ENCODE results near the gene SRMS. TPM values are rescaled to one million over a fixed set of nuclear protein-coding genes. Genes with fewer than 3 reads are reported as not detected.

Gene SRMS
- total and polyA plus RNA-seq, 2 donors (not counting 1 experiment from before 2014, with no cell fraction given), result 0.17 to 0.54 TPM

GRCh38 chr20:63494084-63494419 is 53.5 kb downstream of the SRMS start:
- H3K4me1 Mint-ChIP-seq, result peaks cover 7% of the 10 kb centered on the region
- no peak overlapping the region for H3K27ac ChIP-seq (ENCODE audit: low read length in 2 of 2)
- no peak overlapping the region for H2AFZ ChIP-seq (ENCODE audit: insufficient read depth, low read depth, low read length, poor library complexity, severe bottlenecking)
- H3K9ac ChIP-seq (ENCODE audit: low read length), result no peak overlapping the region
- no peak overlapping the region for H3K4me2 ChIP-seq (replicated peaks; ENCODE audit: low read depth, low read length, poor library complexity, severe bottlenecking)
- peaks cover 14 to 19% of the 10 kb centered on the region in 2 donors for H3K4me1 ChIP-seq (ENCODE audit: control insufficient read depth in 2 of 2, insufficient read depth in 2 of 2, low read length in 2 of 2)
- H3K27ac Mint-ChIP-seq, result no peak overlapping the region
- H3K9me3 Mint-ChIP-seq (ENCODE audit: insufficient read depth), result peaks cover 2% of the 10 kb centered on the region
- POLR2A ChIA-PET, result no interaction called here
- H3K79me2 ChIP-seq (ENCODE audit: control insufficient read depth, insufficient read depth, low read length), result no peaks in the 10 kb centered on the region
- H3K9me3 ChIP-seq (ENCODE audit: control extremely low read depth in 1 of 3, control insufficient read depth in 2 of 3, insufficient read depth in 1 of 3, low read length in 2 of 3), result peaks cover 0 to 5% (median 0%) of the 10 kb centered on the region in 3 donors
- DNase-seq (no peak), ATAC-seq (ENCODE audit: low read depth) (no peak)
- no peaks in the 10 kb centered on the region for H3K36me3 ChIP-seq (replicated peaks in 1 of 2; ENCODE audit: control extremely low read depth in 1 of 2, control insufficient read depth in 1 of 2, extremely low read depth in 1 of 2, insufficient read depth in 2 of 2, low read length in 1 of 2)
- peaks cover 11% of the 10 kb centered on the region for H3K27me3 Mint-ChIP-seq
- no peak overlapping the region for H3K4me3 ChIP-seq (ENCODE audit: control extremely low read depth in 1 of 5, extremely low read depth in 1 of 5, insufficient read depth in 1 of 5, low read depth in 2 of 5, low read length in 4 of 5)
- intact Hi-C loops (cut with micrococcal nuclease), result no loop called here
- H4K20me1 ChIP-seq (ENCODE audit: control insufficient read depth, insufficient read depth, low read length, poor library complexity, severe bottlenecking), result no peaks in the 10 kb centered on the region
- WGBS (ENCODE audit: insufficient coverage), result 87% methylated on average over 7 of the region's 7 CpGs
- CTCF ChIA-PET, result interaction anchor here (0.8 to 1.6 kb wide), 3 partner anchors 9 to 479 kb away, joined by 3 to 5 read pairs (median 4); no protein-coding TSS in a partner anchor
- H3K27me3 ChIP-seq (replicated peaks in 1 of 4; ENCODE audit: control extremely low read depth in 1 of 4, control insufficient read depth in 3 of 4, insufficient read depth in 4 of 4, low read length in 3 of 4), result peaks cover 0 to 38% (median 14%) of the 10 kb centered on the region in 4 experiments
- no peak overlapping the region for H3K4me3 Mint-ChIP-seq
- TF ChIP-seq EZH2 (IDR thresholded peaks at IDR 0.05; ENCODE audit: borderline replicate concordance, insufficient read depth, low read depth, low read length, poor library complexity, severe bottlenecking) (no peak), CTCF (IDR thresholded peaks at IDR 0.05) (no peak)

- 64% methylated on average over 13 of the region's 13 CpGs for WGBS (ENCODE audit: insufficient coverage)
- Histone ChIP-seq H3K27me3 (replicated peaks in 1 of 4; ENCODE audit: control extremely low read depth in 1 of 4, control insufficient read depth in 3 of 4, insufficient read depth in 4 of 4, low read length in 3 of 4) (peaks cover 0 to 42% (median 15%) of the 10 kb centered on the region in 4 experiments), H3K4me3 (ENCODE audit: control extremely low read depth in 1 of 5, extremely low read depth in 1 of 5, insufficient read depth in 1 of 5, low read depth in 2 of 5, low read length in 4 of 5) (no peak overlapping the region), H3K79me2 (ENCODE audit: control insufficient read depth, insufficient read depth, low read length) (no peaks in the 10 kb centered on the region), H3K36me3 (replicated peaks in 1 of 2; ENCODE audit: control extremely low read depth in 1 of 2, control insufficient read depth in 1 of 2, extremely low read depth in 1 of 2, insufficient read depth in 2 of 2, low read length in 1 of 2) (no peaks in the 10 kb centered on the region), H2AFZ (ENCODE audit: insufficient read depth, low read depth, low read length, poor library complexity, severe bottlenecking) (no peak overlapping the region), H4K20me1 (ENCODE audit: control insufficient read depth, insufficient read depth, low read length, poor library complexity, severe bottlenecking) (no peaks in the 10 kb centered on the region), H3K4me2 (replicated peaks; ENCODE audit: low read depth, low read length, poor library complexity, severe bottlenecking) (no peak overlapping the region), H3K9ac (ENCODE audit: low read length) (no peak overlapping the region), H3K27ac (ENCODE audit: low read length in 2 of 2) (no peak overlapping the region), H3K4me1 (ENCODE audit: control insufficient read depth in 2 of 2, insufficient read depth in 2 of 2, low read length in 2 of 2) (peaks cover 17 to 19% of the 10 kb centered on the region in 2 donors), H3K9me3 (ENCODE audit: control extremely low read depth in 1 of 3, control insufficient read depth in 2 of 3, insufficient read depth in 1 of 3, low read length in 2 of 3) (peaks cover 0 to 8% (median 0%) of the 10 kb centered on the region in 3 donors)
- Mint-ChIP-seq H3K9me3 (ENCODE audit: insufficient read depth) (peaks cover 2% of the 10 kb centered on the region), H3K4me3 (no peak overlapping the region), H3K4me1 (peaks cover 7% of the 10 kb centered on the region), H3K27me3 (peaks cover 11% of the 10 kb centered on the region), H3K27ac (no peak overlapping the region)
- ChIA-PET CTCF (interaction anchor here (0.8 to 1.6 kb wide), 3 partner anchors 10 to 480 kb away, joined by 3 to 5 read pairs (median 4); no protein-coding TSS in a partner anchor), POLR2A (interaction anchor here (0.5 kb wide), 1 partner anchor 523 kb away, joined by 4 read pairs; no protein-coding TSS in a partner anchor)
- no peak for DNase-seq
- intact Hi-C loops (cut with micrococcal nuclease), result no loop called here
- ATAC-seq (ENCODE audit: low read depth), result no peak
- TF ChIP-seq EZH2 (IDR thresholded peaks at IDR 0.05; ENCODE audit: borderline replicate concordance, insufficient read depth, low read depth, low read length, poor library complexity, severe bottlenecking) (no peak), CTCF (IDR thresholded peaks at IDR 0.05) (no peak)
These were observed 54.0 kb downstream of the SRMS start for GRCh38 chr20:63493563-63494020.
